HEK293 (cell line): ENCODE data around the gene SGMS1.

ENCODE experiments used
- REST ChIP-seq: fragments of 450-650 bp; formaldehyde crosslinking; IDR thresholded peaks from 2 replicates; pipeline ENCODE4 v1.5.1; 2016; ENCODE audit warnings: missing biosample characterization, missing genetic modification characterization
- SCRT1 ChIP-seq: fragments of 450-650 bp; formaldehyde crosslinking; IDR thresholded peaks from 2 replicates; pipeline ENCODE4 v1.5.1; 2016; ENCODE audit warnings: missing biosample characterization, missing genetic modification characterization, borderline replicate concordance
- YY1 ChIP-seq: fragments of 450-650 bp; formaldehyde crosslinking; IDR thresholded peaks from 2 replicates; pipeline ENCODE4 v1.5.1; 2018; ENCODE audit warnings: missing biosample characterization, missing genetic modification characterization
- ZBTB21 ChIP-seq: fragments of 450-650 bp; formaldehyde crosslinking; IDR thresholded peaks from 2 replicates; pipeline ENCODE4 v1.5.1; 2017; ENCODE audit warnings: missing biosample characterization, missing genetic modification characterization
- ZNF549 ChIP-seq: fragments of 450-650 bp; IDR thresholded peaks from 2 replicates; pipeline ENCODE4 v1.5.1; 2018; ENCODE audit warnings: missing biosample characterization, missing genetic modification characterization, mild to moderate bottlenecking, inconsistent platforms, moderate library complexity
- ZNF660 ChIP-seq: fragments of 450-650 bp; IDR thresholded peaks from 2 replicates; pipeline ENCODE4 v1.5.1; 2018; ENCODE audit warnings: missing biosample characterization, mild to moderate bottlenecking, missing genetic modification characterization
- TF ChIP-seq, protein P1 (sequence below): fragments of 450-650 bp; formaldehyde crosslinking; IDR thresholded peaks from 2 replicates; pipeline ENCODE4 v1.5.1; 2016; ENCODE audit warnings: missing biosample characterization, missing genetic modification characterization
- TF ChIP-seq, protein P2 (sequence below): fragments of 450-650 bp; formaldehyde crosslinking; IDR thresholded peaks from 2 replicates; pipeline ENCODE4 v1.5.1; 2016; ENCODE audit warnings: missing biosample characterization, missing genetic modification characterization

DNA sequence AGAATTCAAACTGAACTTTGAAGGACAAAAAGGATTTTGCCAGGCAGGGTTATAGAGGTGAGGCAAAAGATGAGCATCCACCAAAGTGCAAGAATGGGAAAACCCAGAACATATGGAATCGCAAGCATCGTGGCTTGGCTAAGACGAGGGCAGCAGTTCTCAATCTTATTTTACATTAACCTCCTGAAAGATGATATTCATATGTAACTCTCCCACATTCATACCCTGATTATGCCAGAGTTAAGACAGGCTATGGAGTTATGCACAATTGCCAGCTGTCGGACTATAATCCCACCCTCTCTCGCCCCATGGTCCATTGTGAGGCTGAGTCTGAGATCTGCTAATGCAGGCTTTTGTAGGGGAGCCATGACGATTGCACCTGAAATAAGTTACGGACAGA, 351.2 kb downstream of the SGMS1 start:
- TF ChIP-seq, protein P1, sequence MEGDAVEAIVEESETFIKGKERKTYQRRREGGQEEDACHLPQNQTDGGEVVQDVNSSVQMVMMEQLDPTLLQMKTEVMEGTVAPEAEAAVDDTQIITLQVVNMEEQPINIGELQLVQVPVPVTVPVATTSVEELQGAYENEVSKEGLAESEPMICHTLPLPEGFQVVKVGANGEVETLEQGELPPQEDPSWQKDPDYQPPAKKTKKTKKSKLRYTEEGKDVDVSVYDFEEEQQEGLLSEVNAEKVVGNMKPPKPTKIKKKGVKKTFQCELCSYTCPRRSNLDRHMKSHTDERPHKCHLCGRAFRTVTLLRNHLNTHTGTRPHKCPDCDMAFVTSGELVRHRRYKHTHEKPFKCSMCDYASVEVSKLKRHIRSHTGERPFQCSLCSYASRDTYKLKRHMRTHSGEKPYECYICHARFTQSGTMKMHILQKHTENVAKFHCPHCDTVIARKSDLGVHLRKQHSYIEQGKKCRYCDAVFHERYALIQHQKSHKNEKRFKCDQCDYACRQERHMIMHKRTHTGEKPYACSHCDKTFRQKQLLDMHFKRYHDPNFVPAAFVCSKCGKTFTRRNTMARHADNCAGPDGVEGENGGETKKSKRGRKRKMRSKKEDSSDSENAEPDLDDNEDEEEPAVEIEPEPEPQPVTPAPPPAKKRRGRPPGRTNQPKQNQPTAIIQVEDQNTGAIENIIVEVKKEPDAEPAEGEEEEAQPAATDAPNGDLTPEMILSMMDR (tag by site-specific recombination): no peak
- TF ChIP-seq, protein P2, sequence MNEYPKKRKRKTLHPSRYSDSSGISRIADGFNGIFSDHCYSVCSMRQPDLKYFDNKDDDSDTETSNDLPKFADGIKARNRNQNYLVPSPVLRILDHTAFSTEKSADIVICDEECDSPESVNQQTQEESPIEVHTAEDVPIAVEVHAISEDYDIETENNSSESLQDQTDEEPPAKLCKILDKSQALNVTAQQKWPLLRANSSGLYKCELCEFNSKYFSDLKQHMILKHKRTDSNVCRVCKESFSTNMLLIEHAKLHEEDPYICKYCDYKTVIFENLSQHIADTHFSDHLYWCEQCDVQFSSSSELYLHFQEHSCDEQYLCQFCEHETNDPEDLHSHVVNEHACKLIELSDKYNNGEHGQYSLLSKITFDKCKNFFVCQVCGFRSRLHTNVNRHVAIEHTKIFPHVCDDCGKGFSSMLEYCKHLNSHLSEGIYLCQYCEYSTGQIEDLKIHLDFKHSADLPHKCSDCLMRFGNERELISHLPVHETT (tag by site-specific recombination): no peak
- TF ChIP-seq REST: no peak
- TF ChIP-seq ZNF549 (tag by site-specific recombination): no peak
- TF ChIP-seq SCRT1: no peak
- TF ChIP-seq ZBTB21: no peak
- no peak for TF ChIP-seq YY1 (tag by site-specific recombination)
- TF ChIP-seq ZNF660 (tag by site-specific recombination): no peak
